Body of pancreas (tissue), 4 donors: ENCODE data around the gene RFC4.

ENCODE experiments used
- CTCF ChIP-seq, 7 experiments: fragments of 450-650 bp in 4 of 7; fragments of 200-600 bp in 3 of 7; sonication (generic) in 3 of 7; IDR thresholded peaks; one replicate each; pipeline ENCODE4 v1.5.1; 2016 to 2019; ENCODE audit warnings: antibody characterized with exemption in 7 of 7
- POLR2A ChIP-seq, 3 donors: fragments of 450-650 bp; IDR thresholded peaks; one replicate each; pipeline ENCODE4 v1.6.1; 2016; ENCODE audit warnings: antibody characterized with exemption in 3 of 3, mild to moderate bottlenecking in 2 of 3

GRCh38 chr3:186760141-186760833, 46.0 kb downstream of the RFC4 start:
- TF ChIP-seq CTCF (IDR thresholded peaks at IDR 0.05) = no peak
- no peak for TF ChIP-seq POLR2A (IDR thresholded peaks at IDR 0.05)
